Gastroesophageal sphincter (tissue), 3 donors: ENCODE data around the gene PSMD4.

Experiments
- CTCF ChIP-seq, 4 experiments: fragments of 200-600 bp in 2 of 4; fragments of 450-650 bp in 2 of 4; sonication (generic) in 1 of 4; IDR thresholded peaks; one replicate each; pipeline ENCODE4 v1.5.1; 2017 to 2019; ENCODE audit warnings: antibody characterized with exemption in 4 of 4, mild to moderate bottlenecking in 2 of 4, moderate library complexity in 2 of 4
- POLR2A ChIP-seq, 2 donors: fragments of 450-650 bp; IDR thresholded peaks; one replicate each; pipeline ENCODE4 v1.6.1; 2017; ENCODE audit warnings: antibody characterized with exemption in 2 of 2, mild to moderate bottlenecking in 2 of 2, moderate library complexity in 1 of 2
- POLR2AphosphoS5 ChIP-seq: sonication (generic); formaldehyde crosslinking; IDR thresholded peaks from one replicate; pipeline ENCODE4 v1.6.1; 2017; ENCODE audit warnings: antibody characterized with exemption

GRCh38 chr1:151289080-151289935 lies 34.8 kb downstream of the PSMD4 start:
- no peak for TF ChIP-seq CTCF (IDR thresholded peaks at IDR 0.05)
- TF ChIP-seq POLR2AphosphoS5 = no peak
- no peak for TF ChIP-seq POLR2A (IDR thresholded peaks at IDR 0.05)
